Neural cell (in vitro differentiated cells): Measurements from ENCODE around the gene LRP8. TPM values are rescaled to one million over a fixed set of nuclear protein-coding genes. Genes with fewer than 3 reads are reported as not detected.

Experiments used
- H2AFZ ChIP-seq: fragments of 200-600, 300-800 bp; sonication (generic), shearing (Covaris generic); 2 replicates; pipeline ENCODE4 v1.6.0; 2014; ENCODE audit warnings: low read depth, mild to moderate bottlenecking, antibody characterized with exemption, low read length, moderate library complexity
- H3F3A ChIP-seq: fragments of 200-600 bp; shearing (Covaris generic); 2 replicates; pipeline ENCODE4 v1.6.1; 2016; ENCODE audit warnings: mild to moderate bottlenecking, moderate library complexity, mixed read lengths, antibody characterized with exemption, low read length; ENCODE audit not compliant: insufficient read depth, poor library complexity, severe bottlenecking
- H3K27ac ChIP-seq: fragments of 200-600, 300-800 bp; sonication (generic), shearing (Covaris generic); 2 replicates; pipeline ENCODE4 v1.5.1; 2014; ENCODE audit warnings: mild to moderate bottlenecking, low read length, moderate library complexity
- H3K27me3 ChIP-seq: fragments of 300-800, 200-600 bp; sonication (generic), shearing (Covaris generic); 2 replicates; pipeline ENCODE4 v1.6.0; 2014; ENCODE audit warnings: mild to moderate bottlenecking, low read depth, low read length, moderate library complexity; ENCODE audit not compliant: insufficient read depth
- H3K36me3 ChIP-seq: fragments of 300-800, 200-600 bp; sonication (generic), shearing (Covaris generic); 2 replicates; pipeline ENCODE4 v1.5.1; 2014; ENCODE audit warnings: mild to moderate bottlenecking, antibody characterized with exemption, low read length, moderate library complexity; ENCODE audit not compliant: insufficient read depth
- H3K4me2 ChIP-seq: fragments of 300-800, 200-600 bp; sonication (generic), shearing (Covaris generic); 2 replicates; pipeline ENCODE4 v1.6.0; 2014; ENCODE audit warnings: mild to moderate bottlenecking, low read length
- H3K4me3 ChIP-seq: fragments of 300-800, 200-600 bp; sonication (generic), shearing (Covaris generic); 2 replicates; pipeline ENCODE4 v1.5.1; 2014; ENCODE audit warnings: mild to moderate bottlenecking, low read length, moderate library complexity
- H3K79me2 ChIP-seq: fragments of 200-600 bp; shearing (Covaris generic); replicated peaks from 2 replicates; pipeline ENCODE4 v1.6.0; 2014; ENCODE audit warnings: mild to moderate bottlenecking, low read length, moderate library complexity; ENCODE audit not compliant: insufficient read depth
- H3K9ac ChIP-seq: fragments of 300-800, 200-600 bp; sonication (generic), shearing (Covaris generic); 2 replicates; pipeline ENCODE4 v1.6.1; 2016; ENCODE audit warnings: mild to moderate bottlenecking, low read length, mixed read lengths
- H3K9me2 ChIP-seq: fragments of 200-600 bp; shearing (Covaris generic); 2 replicates; pipeline ENCODE4 v1.6.1; 2016; ENCODE audit warnings: mild to moderate bottlenecking, low read length, mixed read lengths; ENCODE audit not compliant: insufficient read depth
- H3K9me3 ChIP-seq: fragments of 200-600, 300-800 bp; sonication (generic), shearing (Covaris generic); 2 replicates; pipeline ENCODE4 v1.6.1; 2016; ENCODE audit warnings: mild to moderate bottlenecking, mixed run types, low read length, moderate library complexity, mixed read lengths
- H4K20me1 ChIP-seq: fragments of 200-600 bp; shearing (Covaris generic); 2 replicates; pipeline ENCODE4 v1.6.1; 2016; ENCODE audit warnings: mild to moderate bottlenecking, mixed run types; ENCODE audit not compliant: insufficient read depth
- CTCF ChIP-seq: fragments of 450-650 bp; IDR thresholded peaks from 2 replicates; pipeline ENCODE4 v1.5.1; 2014; ENCODE audit warnings: antibody characterized with exemption, mild to moderate bottlenecking, moderate library complexity; ENCODE audit not compliant: poor library complexity, severe bottlenecking
- EP300 ChIP-seq: fragments of 450-650 bp; conservative IDR thresholded peaks from 2 replicates; pipeline ENCODE4 v1.6.1; 2014; ENCODE audit warnings: antibody characterized with exemption, mild to moderate bottlenecking, moderate library complexity; ENCODE audit not compliant: poor library complexity, severe bottlenecking
- EZH2 ChIP-seq: fragments of 200-600, 300-800 bp; shearing (Covaris generic), sonication (generic); IDR thresholded peaks from 2 replicates; pipeline ENCODE4 v1.6.1; 2014; ENCODE audit warnings: antibody characterized with exemption, low read length, borderline replicate concordance, mild to moderate bottlenecking; ENCODE audit not compliant: insufficient read depth, poor library complexity, severe bottlenecking
- MXI1 ChIP-seq: fragments of 450-650 bp; conservative IDR thresholded peaks from 2 replicates; pipeline ENCODE4 v1.6.1; 2014; ENCODE audit warnings: antibody characterized with exemption, mild to moderate bottlenecking; ENCODE audit not compliant: poor library complexity, severe bottlenecking
- POLR2AphosphoS5 ChIP-seq: IDR thresholded peaks from 2 replicates; pipeline ENCODE4 v1.6.1; 2012
- RAD21 ChIP-seq: fragments of 450-650 bp; conservative IDR thresholded peaks from 2 replicates; pipeline ENCODE4 v1.6.1; 2014; ENCODE audit warnings: antibody characterized with exemption, mild to moderate bottlenecking, moderate library complexity
- SMC3 ChIP-seq: fragments of 450-650 bp; conservative IDR thresholded peaks from 2 replicates; pipeline ENCODE4 v1.6.1; 2014; ENCODE audit warnings: antibody characterized with exemption, mild to moderate bottlenecking, moderate library complexity; ENCODE audit not compliant: poor library complexity
- TAF1 ChIP-seq: IDR thresholded peaks from 2 replicates; pipeline ENCODE4 v1.6.1; 2012; ENCODE audit warnings: low read depth
- polyA plus RNA-seq: library from polyadenylated mRNA; depleted of rRNA; stranded (reverse); fragments of >200 nt; gene quantifications from 2 replicates; pipeline ENCODE4 v1.2.3, GENCODE V29; 2014
- TF ChIP-seq, protein P1 (sequence below): IDR thresholded peaks from 2 replicates; pipeline ENCODE4 v1.6.1; 2012; ENCODE audit warnings: borderline replicate concordance

LRP8 gene
- polyA plus RNA-seq, 1 donor from 2014 or later, result 65.8 TPM

DNA sequence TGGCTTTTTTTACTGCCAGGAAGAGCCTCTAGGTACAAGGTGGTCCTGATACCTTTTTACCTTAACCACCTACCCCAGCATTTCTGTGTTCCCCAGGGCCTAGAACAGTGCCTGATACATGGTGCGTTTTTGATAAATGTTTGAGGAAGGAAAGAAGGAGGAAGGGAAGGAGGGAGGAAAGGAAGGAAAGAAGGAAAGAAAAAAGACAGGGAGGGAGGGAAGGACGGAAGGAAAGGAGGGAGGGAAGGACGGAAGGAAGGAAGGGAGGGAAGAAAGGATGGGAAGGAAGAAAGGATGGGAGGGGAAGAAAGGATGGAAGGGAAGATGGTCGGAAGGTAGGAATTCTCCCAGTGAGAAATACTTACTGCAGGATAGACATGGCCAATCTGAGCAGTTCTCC lies 77.5 kb downstream of the LRP8 start:
- no peak overlapping the region for H3K4me3 ChIP-seq
- H2AFZ ChIP-seq, result no peak overlapping the region
- H3K9ac ChIP-seq, result no peak overlapping the region
- H4K20me1 ChIP-seq, result no peaks in the 10 kb centered on the region
- H3F3A ChIP-seq, result no peaks in the 10 kb centered on the region
- no peak overlapping the region for H3K27ac ChIP-seq
- H3K9me2 ChIP-seq, result no peaks in the 10 kb centered on the region
- peaks cover 3% of the 10 kb centered on the region for H3K36me3 ChIP-seq
- TF ChIP-seq EZH2 (no peak), POLR2AphosphoS5 (no peak), RAD21 (no peak), MXI1 (no peak), TAF1 (no peak), SMC3 (no peak), EP300 (no peak), CTCF (no peak)
- TF ChIP-seq, protein P1, sequence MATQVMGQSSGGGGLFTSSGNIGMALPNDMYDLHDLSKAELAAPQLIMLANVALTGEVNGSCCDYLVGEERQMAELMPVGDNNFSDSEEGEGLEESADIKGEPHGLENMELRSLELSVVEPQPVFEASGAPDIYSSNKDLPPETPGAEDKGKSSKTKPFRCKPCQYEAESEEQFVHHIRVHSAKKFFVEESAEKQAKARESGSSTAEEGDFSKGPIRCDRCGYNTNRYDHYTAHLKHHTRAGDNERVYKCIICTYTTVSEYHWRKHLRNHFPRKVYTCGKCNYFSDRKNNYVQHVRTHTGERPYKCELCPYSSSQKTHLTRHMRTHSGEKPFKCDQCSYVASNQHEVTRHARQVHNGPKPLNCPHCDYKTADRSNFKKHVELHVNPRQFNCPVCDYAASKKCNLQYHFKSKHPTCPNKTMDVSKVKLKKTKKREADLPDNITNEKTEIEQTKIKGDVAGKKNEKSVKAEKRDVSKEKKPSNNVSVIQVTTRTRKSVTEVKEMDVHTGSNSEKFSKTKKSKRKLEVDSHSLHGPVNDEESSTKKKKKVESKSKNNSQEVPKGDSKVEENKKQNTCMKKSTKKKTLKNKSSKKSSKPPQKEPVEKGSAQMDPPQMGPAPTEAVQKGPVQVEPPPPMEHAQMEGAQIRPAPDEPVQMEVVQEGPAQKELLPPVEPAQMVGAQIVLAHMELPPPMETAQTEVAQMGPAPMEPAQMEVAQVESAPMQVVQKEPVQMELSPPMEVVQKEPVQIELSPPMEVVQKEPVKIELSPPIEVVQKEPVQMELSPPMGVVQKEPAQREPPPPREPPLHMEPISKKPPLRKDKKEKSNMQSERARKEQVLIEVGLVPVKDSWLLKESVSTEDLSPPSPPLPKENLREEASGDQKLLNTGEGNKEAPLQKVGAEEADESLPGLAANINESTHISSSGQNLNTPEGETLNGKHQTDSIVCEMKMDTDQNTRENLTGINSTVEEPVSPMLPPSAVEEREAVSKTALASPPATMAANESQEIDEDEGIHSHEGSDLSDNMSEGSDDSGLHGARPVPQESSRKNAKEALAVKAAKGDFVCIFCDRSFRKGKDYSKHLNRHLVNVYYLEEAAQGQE, result no peak
- no peaks in the 10 kb centered on the region for H3K27me3 ChIP-seq
- no peaks in the 10 kb centered on the region for H3K9me3 ChIP-seq
- H3K4me2 ChIP-seq, result no peak overlapping the region
- no peaks in the 10 kb centered on the region for H3K79me2 ChIP-seq

- Histone ChIP-seq H4K20me1 (no peaks in the 10 kb centered on the region), H3K79me2 (no peaks in the 10 kb centered on the region), H3K9ac (no peak overlapping the region), H3K4me3 (no peak overlapping the region), H3F3A (no peaks in the 10 kb centered on the region), H3K27me3 (no peaks in the 10 kb centered on the region), H3K9me3 (no peaks in the 10 kb centered on the region), H3K4me2 (no peak overlapping the region), H3K9me2 (no peaks in the 10 kb centered on the region), H3K27ac (no peak overlapping the region), H2AFZ (no peak overlapping the region), H3K36me3 (peaks cover 3% of the 10 kb centered on the region)
- no peak for TF ChIP-seq MXI1
- no peak for TF ChIP-seq EP300
- TF ChIP-seq SMC3, result no peak
- TF ChIP-seq POLR2AphosphoS5, result no peak
- TF ChIP-seq EZH2, result no peak
- TF ChIP-seq, protein P1, result no peak
- TF ChIP-seq RAD21, result no peak
- TF ChIP-seq CTCF, result no peak
- TF ChIP-seq TAF1, result no peak
Observed at GRCh38 chr1:53249706-53250105, 78.2 kb downstream of the LRP8 start.
